ENCODE measurements around the gene WNT1.
A peak's percentile ranks its signal among the peaks of the same experiment; 100 is the strongest.

WNT1 gene

GRCh38 chr12:48981757-48982157 lies 3.6 kb downstream of the WNT1 start:
- DNase-seq, result no peak

GRCh38 chr12:48982397-48983080 lies 4.4 kb downstream of the WNT1 start:
- DNase-seq, result no peak

GRCh38 chr12:48985475-48985897 lies 7.4 kb downstream of the WNT1 start:
- no peak for DNase-seq

- no peak for DNase-seq
These were observed 7.8 kb downstream of the WNT1 start for GRCh38 chr12:48985901-48986300.

- no peak for DNase-seq
These were observed 8.7 kb downstream of the WNT1 start for GRCh38 chr12:48986720-48987291.

GRCh38 chr12:48988030-48988649 lies 10.0 kb downstream of the WNT1 start:
- DNase-seq, result peak; percentile 13 to 16

- DNase-seq, result no peak
These were observed 12.4 kb downstream of the WNT1 start for GRCh38 chr12:48990552-48990951.

- no peak for DNase-seq
These were observed 13.3 kb downstream of the WNT1 start for GRCh38 chr12:48991247-48992050.

- DNase-seq, result no peak
These were observed 15.7 kb downstream of the WNT1 start for GRCh38 chr12:48993787-48994186.

GRCh38 chr12:48994224-48995085 lies 16.3 kb downstream of the WNT1 start:
- no peak for DNase-seq

- DNase-seq, result peak; percentile 56 to 69
These were observed 17.2 kb downstream of the WNT1 start for GRCh38 chr12:48995086-48995879.

GRCh38 chr12:48996794-48997718 lies 18.9 kb downstream of the WNT1 start:
- peak; percentile 44 to 47 for DNase-seq

- DNase-seq, result no peak
These were observed 19.8 kb downstream of the WNT1 start for GRCh38 chr12:48997719-48998496.

GRCh38 chr12:48998497-48999353 lies 20.6 kb downstream of the WNT1 start:
- DNase-seq, result no peak

GRCh38 chr12:48999371-49000131 lies 21.4 kb downstream of the WNT1 start, which contains the start of gene DDN:
Gene DDN, minus strand, starts transcription at chr12:48999375. Its CDS starts 88 bp downstream, at chr12:48999287.
- DNase-seq, result peak in 1 of 2 experiments; percentile 32

- no peak for DNase-seq
These were observed 22.2 kb downstream of the WNT1 start for GRCh38 chr12:49000346-49000745.

- DNase-seq, result no peak
These were observed 30.8 kb downstream of the WNT1 start for GRCh38 chr12:49008943-49009342.
